Trophoblast cell (in vitro differentiated cells and primary cell): ENCODE results near the gene PC.

Experiments used
- DNase-seq, 2 donors: peaks; one replicate each; pipeline ENCODE4 v3.0.0-alpha.2; 2016
- H2AFZ ChIP-seq: 2 replicates; pipeline ENCODE4 v1.6.1; 2013; ENCODE audit warnings: low read length, moderate library complexity, mild to moderate bottlenecking; ENCODE audit not compliant: insufficient read depth, poor library complexity
- H2AK5ac ChIP-seq: 2 replicates; pipeline ENCODE4 v1.6.1; 2013; ENCODE audit warnings: mild to moderate bottlenecking, low read length
- H2BK120ac ChIP-seq: 2 replicates; pipeline ENCODE4 v1.6.1; 2013; ENCODE audit warnings: low read length, mild to moderate bottlenecking, moderate library complexity; ENCODE audit not compliant: insufficient read depth, poor library complexity
- H2BK12ac ChIP-seq: 2 replicates; pipeline ENCODE4 v1.6.1; 2013; ENCODE audit warnings: mild to moderate bottlenecking, low read length, moderate library complexity
- H2BK5ac ChIP-seq: 2 replicates; pipeline ENCODE4 v1.6.1; 2013; ENCODE audit warnings: low read length, low read depth, moderate library complexity, mild to moderate bottlenecking; ENCODE audit not compliant: poor library complexity
- H3K14ac ChIP-seq: 2 replicates; pipeline ENCODE4 v1.6.1; 2013; ENCODE audit warnings: mild to moderate bottlenecking, low read length
- H3K18ac ChIP-seq: 2 replicates; pipeline ENCODE4 v1.6.1; 2013; ENCODE audit warnings: mild to moderate bottlenecking, low read length
- H3K23ac ChIP-seq: 2 replicates; pipeline ENCODE4 v1.6.1; 2013; ENCODE audit warnings: low read length
- H3K27ac ChIP-seq: 2 replicates; pipeline ENCODE4 v1.5.1; 2013; ENCODE audit warnings: low read depth, mild to moderate bottlenecking, inconsistent platforms, low read length, moderate library complexity
- H3K27me3 ChIP-seq: 2 replicates; pipeline ENCODE4 v1.6.1; 2013; ENCODE audit warnings: inconsistent platforms, mild to moderate bottlenecking, low read length, moderate library complexity; ENCODE audit not compliant: insufficient read depth
- H3K36me3 ChIP-seq, 2 experiments: 1 replicate in 1 of 2; 2 replicates in 1 of 2; pipeline ENCODE4 v1.6.1; 2013; ENCODE audit warnings: low read length in 2 of 2, mild to moderate bottlenecking in 2 of 2, moderate library complexity in 1 of 2; ENCODE audit not compliant: insufficient read depth in 2 of 2, control insufficient read depth in 1 of 2
- H3K4ac ChIP-seq: 2 replicates; pipeline ENCODE4 v1.6.1; 2013; ENCODE audit warnings: low read depth, mild to moderate bottlenecking, low read length, moderate library complexity
- H3K4me1 ChIP-seq, 2 experiments: 1 replicate in 1 of 2; 2 replicates in 1 of 2; pipeline ENCODE4 v1.6.1; 2013; ENCODE audit warnings: low read length in 2 of 2, mild to moderate bottlenecking in 2 of 2, moderate library complexity in 1 of 2; ENCODE audit not compliant: insufficient read depth in 2 of 2, control insufficient read depth in 1 of 2
- H3K4me2 ChIP-seq: 2 replicates; pipeline ENCODE4 v1.6.1; 2013; ENCODE audit warnings: inconsistent platforms, mild to moderate bottlenecking, low read length, moderate library complexity
- H3K4me3 ChIP-seq: 2 replicates; pipeline ENCODE4 v1.5.1; 2013; ENCODE audit warnings: mild to moderate bottlenecking, low read depth, low read length, inconsistent platforms
- H3K79me1 ChIP-seq: one replicate; pipeline ENCODE4 v1.6.1; 2013; ENCODE audit warnings: low read length
- H3K79me2 ChIP-seq: 2 replicates; pipeline ENCODE4 v1.6.1; 2013; ENCODE audit warnings: low read length, mild to moderate bottlenecking; ENCODE audit not compliant: control insufficient read depth, insufficient read depth, poor library complexity
- H3K9ac ChIP-seq: 2 replicates; pipeline ENCODE4 v1.6.1; 2013; ENCODE audit warnings: mild to moderate bottlenecking, low read length
- H3K9me3 ChIP-seq: 2 replicates; pipeline ENCODE4 v1.6.1; 2013; ENCODE audit warnings: low read depth, mild to moderate bottlenecking, control low read depth, inconsistent platforms, low read length; ENCODE audit not compliant: insufficient read depth
- H4K12ac ChIP-seq: 2 replicates; pipeline ENCODE4 v1.6.1; 2013; ENCODE audit warnings: low read depth, mild to moderate bottlenecking, low read length, moderate library complexity
- H4K8ac ChIP-seq: 2 replicates; pipeline ENCODE4 v1.6.1; 2013; ENCODE audit warnings: low read depth, mild to moderate bottlenecking, low read length, moderate library complexity
- H4K91ac ChIP-seq: one replicate; pipeline ENCODE4 v1.6.1; 2013; ENCODE audit warnings: low read depth, mild to moderate bottlenecking, low read length, moderate library complexity
- WGBS: extraction: QIAGEN DNeasy Blood & Tissue Kit; methylation state at CpG from one replicate; pipeline ENCODE4 v1.1.7; 2013; ENCODE audit warnings: missing lambda C conversion rate; ENCODE audit not compliant: insufficient read length, insufficient coverage; ENCODE audit errors: extremely low coverage; 5-methylcytosine and 5-hydroxymethylcytosine counted together

Gene PC

DNA sequence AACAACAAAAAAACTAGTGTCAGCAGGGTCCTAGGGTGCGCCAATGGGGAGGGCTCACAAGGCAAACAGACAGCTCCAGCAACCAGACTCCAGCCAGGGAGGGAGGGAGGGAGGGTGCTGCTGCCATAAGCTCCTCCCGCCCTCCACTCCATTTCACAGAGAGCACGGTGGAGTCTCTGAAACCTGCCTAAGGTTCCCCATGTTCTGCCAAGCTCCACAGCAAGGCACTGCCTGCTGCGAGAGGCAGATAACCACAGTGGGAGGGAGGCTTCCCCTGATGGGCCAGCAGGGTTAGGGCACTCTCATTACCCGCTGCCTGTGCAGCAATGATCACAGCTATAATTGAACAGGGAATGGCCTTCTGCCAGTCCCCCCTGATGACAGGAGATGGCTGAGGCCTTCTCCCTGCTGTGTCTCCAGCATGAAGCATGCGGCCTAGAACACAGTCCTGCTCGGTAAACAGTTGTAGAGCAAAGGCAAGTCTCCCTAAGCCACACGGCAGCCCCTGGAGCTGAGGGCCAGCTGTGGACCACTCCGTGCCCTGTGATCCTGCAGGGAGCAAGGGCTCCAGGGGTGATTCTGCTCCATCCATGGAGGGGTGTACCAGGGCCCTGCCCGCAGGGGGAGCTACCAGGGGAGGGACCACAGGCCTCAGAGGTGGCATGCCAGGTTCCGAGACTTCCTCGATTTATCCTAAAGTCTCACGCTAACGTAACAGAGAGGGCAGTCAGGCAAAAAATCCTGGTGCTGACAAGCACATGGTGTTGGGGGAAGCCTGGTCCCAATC, 42.9 kb downstream of the PC start:
- H3K18ac ChIP-seq: no peak overlapping the region

DNA sequence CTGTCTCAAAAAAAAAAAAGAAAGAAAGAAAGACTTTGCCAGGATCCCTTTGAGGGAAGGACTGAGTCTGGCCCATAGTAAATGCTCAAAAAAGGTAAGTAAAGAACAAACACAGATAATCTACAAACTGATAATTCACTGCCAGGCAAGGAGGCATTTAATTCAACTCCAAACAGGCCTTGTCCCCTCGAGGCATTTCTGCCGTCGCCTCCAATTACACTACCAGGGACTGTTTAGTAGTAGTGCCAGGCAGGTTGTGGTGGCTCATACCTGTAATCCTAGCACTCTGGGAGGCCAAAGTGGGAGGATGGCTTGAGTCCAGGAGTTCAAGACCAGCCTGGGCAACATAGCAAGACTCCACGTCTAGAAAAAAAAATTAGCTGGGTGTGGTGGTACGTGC, 43.7 kb downstream of the PC start:
- Histone ChIP-seq H2AK5ac (no peak overlapping the region), H3K36me3 (no peaks in the 10 kb centered on the region), H2BK120ac (no peak overlapping the region), H3K4me1 (no peaks in the 10 kb centered on the region), H3K9me3 (no peaks in the 10 kb centered on the region), H3K18ac (no peak overlapping the region), H3K27me3 (no peaks in the 10 kb centered on the region), H3K79me1 (no peaks in the 10 kb centered on the region), H4K8ac (no peak overlapping the region), H3K4me3 (no peak overlapping the region), H4K91ac (no peak overlapping the region), H4K12ac (no peak overlapping the region), H3K79me2 (no peaks in the 10 kb centered on the region), H3K14ac (no peak overlapping the region), H2BK12ac (no peak overlapping the region), H3K9ac (no peak overlapping the region), H2AFZ (no peak overlapping the region), H2BK5ac (no peak overlapping the region), H3K4me2 (no peak overlapping the region), H3K4ac (no peak overlapping the region), H3K27ac (no peak overlapping the region), H3K23ac (no peak overlapping the region)
- no peak for DNase-seq
- no CpG with 5 or more reads among the region's 5 CpGs for WGBS

More for the DNA sequence above, 42.9 kb downstream of the PC start:
- DNase-seq: no peak
- Histone ChIP-seq H3K4me3 (no peak overlapping the region), H3K4me2 (no peak overlapping the region), H3K79me2 (no peaks in the 10 kb centered on the region), H3K79me1 (no peaks in the 10 kb centered on the region), H3K27ac (no peak overlapping the region), H3K4ac (no peak overlapping the region), H2AK5ac (no peak overlapping the region), H3K27me3 (no peaks in the 10 kb centered on the region), H3K36me3 (no peaks in the 10 kb centered on the region), H3K23ac (no peak overlapping the region), H3K9ac (no peak overlapping the region), H4K12ac (no peak overlapping the region), H3K14ac (no peak overlapping the region), H3K4me1 (no peaks in the 10 kb centered on the region), H3K9me3 (no peaks in the 10 kb centered on the region), H4K8ac (no peak overlapping the region), H4K91ac (no peak overlapping the region), H2BK120ac (no peak overlapping the region), H2AFZ (no peak overlapping the region), H2BK12ac (no peak overlapping the region), H2BK5ac (no peak overlapping the region)
- WGBS: no CpG with 5 or more reads among the region's 14 CpGs

DNA sequence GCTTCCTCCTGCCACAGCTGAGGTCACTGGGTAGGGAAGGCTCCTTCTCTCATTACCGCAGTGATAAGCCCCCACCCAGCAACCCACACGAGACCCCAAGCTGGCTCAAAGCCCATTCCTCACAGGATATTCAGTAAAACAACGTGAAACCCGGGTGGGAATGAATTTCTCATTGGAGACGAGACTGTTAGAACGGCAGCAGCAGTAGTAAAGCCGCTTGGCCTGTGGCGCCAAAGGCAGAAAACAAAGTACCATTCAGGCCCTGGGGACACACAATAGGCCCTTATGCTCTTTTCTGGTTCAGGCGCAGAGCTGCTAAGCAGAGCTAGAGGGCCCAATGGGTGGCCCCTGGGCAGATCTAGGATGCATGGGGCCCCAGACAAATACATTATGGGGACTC, 45.3 kb downstream of the PC start:
- Histone ChIP-seq H3K18ac (no peak overlapping the region), H3K27me3 (no peaks in the 10 kb centered on the region), H3K79me2 (no peaks in the 10 kb centered on the region), H2AFZ (no peak overlapping the region), H3K9me3 (no peaks in the 10 kb centered on the region), H2BK5ac (no peak overlapping the region), H4K8ac (no peak overlapping the region), H4K91ac (no peak overlapping the region), H3K79me1 (no peaks in the 10 kb centered on the region), H3K4me1 (peaks cover 1% of the 10 kb centered on the region in 2 experiments), H2BK12ac (no peak overlapping the region), H2AK5ac (no peak overlapping the region), H3K4ac (no peak overlapping the region), H3K14ac (no peak overlapping the region), H3K4me3 (no peak overlapping the region), H3K9ac (no peak overlapping the region), H3K27ac (no peak overlapping the region), H3K4me2 (no peak overlapping the region), H3K36me3 (no peaks in the 10 kb centered on the region), H4K12ac (no peak overlapping the region), H3K23ac (no peak overlapping the region), H2BK120ac (no peak overlapping the region)
- DNase-seq: no peak
- no CpG with 5 or more reads among the region's 9 CpGs for WGBS

DNA sequence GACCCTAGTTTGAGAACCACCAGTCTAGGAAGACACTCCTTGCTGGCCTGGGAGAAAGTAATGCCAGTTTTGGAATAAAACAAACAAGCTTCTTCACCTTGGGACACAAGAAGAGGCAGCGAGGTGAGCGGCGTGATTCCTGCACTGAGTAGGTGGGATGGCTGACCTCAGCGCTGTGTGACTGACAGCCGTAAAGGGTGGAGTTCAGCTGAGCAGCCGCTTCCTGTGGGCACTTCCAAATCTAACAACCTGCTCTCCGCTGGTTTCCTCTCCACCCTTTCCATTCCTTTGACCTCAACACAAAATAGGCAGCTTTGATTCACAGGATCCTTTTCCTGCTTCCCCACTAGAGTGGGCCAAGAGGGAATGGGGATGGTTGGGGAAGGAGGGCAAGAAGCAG, 45.8 kb downstream of the PC start:
- Histone ChIP-seq H3K36me3 (no peaks in the 10 kb centered on the region), H3K9me3 (no peaks in the 10 kb centered on the region), H3K18ac (no peak overlapping the region), H4K91ac (no peak overlapping the region), H3K23ac (no peak overlapping the region), H2AK5ac (no peak overlapping the region), H2BK120ac (no peak overlapping the region), H3K4me3 (no peak overlapping the region), H3K27me3 (no peaks in the 10 kb centered on the region), H3K4ac (no peak overlapping the region), H2BK12ac (no peak overlapping the region), H3K14ac (no peak overlapping the region), H3K4me2 (no peak overlapping the region), H2AFZ (no peak overlapping the region), H3K79me1 (no peaks in the 10 kb centered on the region), H3K27ac (no peak overlapping the region), H4K12ac (no peak overlapping the region), H2BK5ac (no peak overlapping the region), H3K79me2 (no peaks in the 10 kb centered on the region), H3K4me1 (peaks cover 5 to 7% of the 10 kb centered on the region in 2 experiments), H4K8ac (no peak overlapping the region), H3K9ac (no peak overlapping the region)
- no CpG with 5 or more reads among the region's 7 CpGs for WGBS
- DNase-seq: no peak
